DND-41 (cell line): ENCODE measurements around the gene NKAIN4.

Experiments used
- ATAC-seq: fragments of 200-7000 bp; cut with Tn5 transposase; 3 replicates; pipeline ENCODE4 v1.9.1; 2021; ENCODE audit warnings: low read depth; ENCODE audit not compliant: insufficient read depth
- DNase-seq: peaks from one replicate; pipeline ENCODE4 v3.0.0-alpha.2; 2020
- H2AFZ ChIP-seq: 2 replicates; pipeline ENCODE4 v1.6.0; 2012; ENCODE audit warnings: low read depth, low read length
- H3K27ac ChIP-seq: 2 replicates; pipeline ENCODE4 v1.5.1; 2012; ENCODE audit warnings: low read length, inconsistent platforms
- H3K27me3 ChIP-seq: fragments of 200-600 bp; sonication (generic); 2 replicates; pipeline ENCODE4 v1.6.0; 2012; ENCODE audit warnings: low read length, mild to moderate bottlenecking, inconsistent platforms; ENCODE audit not compliant: insufficient read depth, poor library complexity
- H3K36me3 ChIP-seq: 2 replicates; pipeline ENCODE4 v1.5.1; 2012; ENCODE audit warnings: low read length, inconsistent platforms; ENCODE audit not compliant: insufficient read depth
- H3K4me1 ChIP-seq: 2 replicates; pipeline ENCODE4 v1.5.1; 2012; ENCODE audit warnings: mild to moderate bottlenecking, low read length; ENCODE audit not compliant: insufficient read depth
- H3K4me2 ChIP-seq: 2 replicates; pipeline ENCODE4 v1.6.0; 2012; ENCODE audit warnings: mild to moderate bottlenecking, moderate library complexity, low read length, inconsistent platforms; ENCODE audit not compliant: insufficient read depth
- H3K4me3 ChIP-seq, 2 experiments: fragments of 200-600 bp in 1 of 2; shearing (Covaris generic) in 1 of 2; 2 replicates each; pipeline ENCODE4 v1.5.1; 2012 to 2016; ENCODE audit warnings: inconsistent platforms in 2 of 2, low read length in 2 of 2, mild to moderate bottlenecking in 2 of 2, low read depth in 1 of 2, moderate library complexity in 1 of 2
- H3K79me2 ChIP-seq: 2 replicates; pipeline ENCODE4 v1.6.0; 2012; ENCODE audit warnings: low read length, inconsistent platforms; ENCODE audit not compliant: insufficient read depth
- H3K9ac ChIP-seq: 2 replicates; pipeline ENCODE4 v1.6.0; 2012; ENCODE audit warnings: low read depth, mild to moderate bottlenecking, inconsistent platforms, low read length, moderate library complexity
- H3K9me3 ChIP-seq: 2 replicates; pipeline ENCODE4 v1.5.1; 2012; ENCODE audit warnings: low read length, moderate library complexity, mild to moderate bottlenecking, inconsistent platforms; ENCODE audit not compliant: insufficient read depth, severe bottlenecking
- H4K20me1 ChIP-seq: 2 replicates; pipeline ENCODE4 v1.6.0; 2012; ENCODE audit warnings: low read length; ENCODE audit not compliant: insufficient read depth
- EZH2 ChIP-seq: IDR thresholded peaks from 3 replicates; pipeline ENCODE4 v1.6.1; 2012; ENCODE audit warnings: borderline replicate concordance, low read depth, mild to moderate bottlenecking, moderate library complexity, low read length, inconsistent platforms; ENCODE audit not compliant: severe bottlenecking
- TF ChIP-seq, protein P1 (sequence below): IDR thresholded peaks from 2 replicates; pipeline ENCODE4 v1.5.1; 2012; ENCODE audit warnings: borderline replicate concordance, low read length, moderate library complexity, mild to moderate bottlenecking; ENCODE audit not compliant: poor library complexity, severe bottlenecking; ENCODE audit errors: extremely low read depth

Gene NKAIN4

DNA sequence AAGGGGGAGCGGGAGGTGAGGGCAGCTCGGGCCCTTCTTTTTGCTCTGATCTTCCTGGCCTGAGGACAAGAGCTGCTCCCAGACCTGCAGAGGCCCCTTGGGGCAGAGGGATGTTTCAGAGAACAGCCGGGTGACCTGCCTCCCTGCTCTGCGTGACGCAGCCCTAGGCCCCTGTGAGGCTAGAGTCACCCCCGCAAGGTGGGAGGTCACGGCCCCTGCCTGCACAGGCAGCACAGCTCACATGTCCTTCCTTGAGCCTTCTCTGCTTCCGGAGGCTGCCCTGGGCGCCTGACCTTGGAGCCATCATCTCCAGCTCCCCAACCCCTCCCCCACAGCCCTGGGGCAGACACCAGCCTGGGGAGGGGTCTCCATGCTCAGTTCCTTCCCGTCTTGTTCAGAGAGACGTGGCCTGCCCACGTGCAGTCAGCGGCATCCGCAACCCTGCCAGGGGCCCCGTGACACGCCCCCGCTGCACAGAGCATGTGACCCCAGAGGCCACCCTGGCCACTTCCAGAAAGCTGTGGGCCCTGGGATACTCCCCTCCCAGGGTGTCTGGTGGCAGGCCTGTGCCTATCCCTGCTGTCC, 18.8 kb downstream of the NKAIN4 start, which contains the start of gene BIRC7:
BIRC7 (plus strand) TSS at position 507 of the 585 bp plus-strand sequence. CDS start 192 bp downstream, outside the sequence.
- Histone ChIP-seq H3K9ac (no peak within 1 kb of the TSS), H3K4me1 (no peaks in the 10 kb centered on the region), H3K4me3 (no peak within 1 kb of the TSS), H3K27ac (no peak within 1 kb of the TSS), H3K9me3 (no peaks in the 10 kb centered on the region), H2AFZ (no peak within 1 kb of the TSS), H4K20me1 (peaks cover 12% of the 10 kb centered on the region), H3K79me2 (no peaks in the 10 kb centered on the region), H3K27me3 (peaks cover 20% of the 10 kb centered on the region), H3K36me3 (no peaks in the 10 kb centered on the region), H3K4me2 (no peak within 1 kb of the TSS)
- TF ChIP-seq, protein P1, sequence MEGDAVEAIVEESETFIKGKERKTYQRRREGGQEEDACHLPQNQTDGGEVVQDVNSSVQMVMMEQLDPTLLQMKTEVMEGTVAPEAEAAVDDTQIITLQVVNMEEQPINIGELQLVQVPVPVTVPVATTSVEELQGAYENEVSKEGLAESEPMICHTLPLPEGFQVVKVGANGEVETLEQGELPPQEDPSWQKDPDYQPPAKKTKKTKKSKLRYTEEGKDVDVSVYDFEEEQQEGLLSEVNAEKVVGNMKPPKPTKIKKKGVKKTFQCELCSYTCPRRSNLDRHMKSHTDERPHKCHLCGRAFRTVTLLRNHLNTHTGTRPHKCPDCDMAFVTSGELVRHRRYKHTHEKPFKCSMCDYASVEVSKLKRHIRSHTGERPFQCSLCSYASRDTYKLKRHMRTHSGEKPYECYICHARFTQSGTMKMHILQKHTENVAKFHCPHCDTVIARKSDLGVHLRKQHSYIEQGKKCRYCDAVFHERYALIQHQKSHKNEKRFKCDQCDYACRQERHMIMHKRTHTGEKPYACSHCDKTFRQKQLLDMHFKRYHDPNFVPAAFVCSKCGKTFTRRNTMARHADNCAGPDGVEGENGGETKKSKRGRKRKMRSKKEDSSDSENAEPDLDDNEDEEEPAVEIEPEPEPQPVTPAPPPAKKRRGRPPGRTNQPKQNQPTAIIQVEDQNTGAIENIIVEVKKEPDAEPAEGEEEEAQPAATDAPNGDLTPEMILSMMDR, result no peak
- no peak for TF ChIP-seq EZH2
- DNase-seq, result no peak
- ATAC-seq, result no peak

DNA sequence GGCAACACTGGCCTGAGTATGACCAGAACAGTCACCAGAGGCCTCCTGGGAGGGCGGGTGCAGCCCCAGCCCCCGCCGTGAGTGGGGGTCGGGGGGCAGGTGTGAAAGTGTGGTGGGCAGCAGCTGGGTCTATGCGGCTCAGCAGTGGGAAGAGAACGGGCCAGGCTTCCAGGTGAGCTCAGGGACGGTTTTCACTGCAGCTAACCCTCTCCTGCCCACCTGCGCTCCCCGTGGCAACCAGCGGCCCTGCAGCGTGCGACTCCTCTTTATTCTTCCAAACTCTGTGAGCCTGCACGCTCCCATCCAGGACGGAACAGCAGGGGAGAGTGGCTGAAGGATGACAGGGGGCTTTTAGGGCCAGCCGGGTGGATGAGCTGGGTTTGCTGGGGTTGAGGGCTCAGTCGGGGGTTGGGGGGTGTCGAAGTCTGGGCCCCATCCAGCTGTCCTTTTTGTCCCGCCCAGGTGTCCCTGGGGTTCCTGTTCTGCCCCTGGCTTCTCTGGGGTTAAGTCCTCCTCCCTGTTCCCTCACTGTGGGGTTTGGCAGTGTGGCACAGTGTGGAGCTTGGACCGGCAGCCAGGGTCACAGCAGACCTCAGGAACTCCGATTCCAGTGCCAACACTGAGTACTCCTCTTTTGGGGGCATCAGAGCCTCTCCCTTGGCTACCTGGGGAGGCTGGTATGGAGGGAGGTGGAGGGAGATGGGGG, 19.4 kb downstream of the NKAIN4 start:
- Histone ChIP-seq H3K4me3 (no peak overlapping the region), H3K79me2 (no peaks in the 10 kb centered on the region), H3K27ac (no peak overlapping the region), H2AFZ (no peak overlapping the region), H3K4me1 (no peaks in the 10 kb centered on the region), H4K20me1 (peaks cover 12% of the 10 kb centered on the region; the same call in 1 of the 2 replicates), H3K9me3 (no peaks in the 10 kb centered on the region), H3K4me2 (no peak overlapping the region), H3K9ac (no peak overlapping the region), H3K36me3 (no peaks in the 10 kb centered on the region), H3K27me3 (peaks cover 26% of the 10 kb centered on the region)
- DNase-seq (no peak), ATAC-seq (peak; percentile 56; the same call in 1 of the 3 replicates)
- TF ChIP-seq, protein P1, result peak; percentile 50
- TF ChIP-seq EZH2, result no peak

DNA sequence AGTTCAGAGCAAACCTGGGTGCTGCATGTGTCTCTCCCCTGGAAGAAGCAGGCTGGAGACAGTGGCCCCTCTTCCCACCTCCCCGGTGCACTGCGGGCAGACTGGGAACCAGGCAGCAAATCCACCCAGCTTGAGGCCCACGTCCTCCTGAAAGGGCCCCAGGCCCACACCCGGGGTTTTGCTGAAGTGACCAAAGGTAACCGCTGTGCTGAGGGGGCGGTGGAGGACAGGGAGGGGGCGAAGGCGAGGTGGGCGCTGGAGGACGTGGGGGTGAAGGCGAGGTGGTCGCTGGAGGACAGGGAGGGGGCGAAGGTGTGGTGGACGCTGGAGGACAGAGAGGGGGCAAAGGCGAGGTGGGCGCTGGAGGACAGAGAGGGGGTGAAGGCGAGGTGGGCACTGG, 20.3 kb downstream of the NKAIN4 start:
- Histone ChIP-seq H3K9me3 (no peaks in the 10 kb centered on the region), H3K9ac (no peak overlapping the region), H3K4me2 (no peak overlapping the region), H3K79me2 (no peaks in the 10 kb centered on the region), H4K20me1 (peaks cover 13% of the 10 kb centered on the region), H3K4me1 (no peaks in the 10 kb centered on the region), H3K4me3 (no peak overlapping the region), H3K27ac (no peak overlapping the region), H3K27me3 (peaks cover 35% of the 10 kb centered on the region), H2AFZ (no peak overlapping the region), H3K36me3 (no peaks in the 10 kb centered on the region)
- TF ChIP-seq, protein P1, result no peak
- no peak for TF ChIP-seq EZH2
- ATAC-seq (no peak), DNase-seq (no peak)
